ENCODE measurements around the gene LTBP1. TPM values are rescaled to one million over a fixed set of nuclear protein-coding genes. Genes with fewer than 3 reads are reported as not detected.

Gene LTBP1
- total RNA-seq, 1 donor from 2014 or later, result 36.0 TPM

GRCh38 chr2:32930436-32930835 is 16.3 kb upstream of the LTBP1 start:
- no peak for TF ChIP-seq CTCF (IDR thresholded peaks at IDR 0.05)
- Histone ChIP-seq H3K27ac (no peak overlapping the region), H3K9me3 (no peaks in the 10 kb centered on the region), H3K27me3 (peaks cover 4% of the 10 kb centered on the region), H3K36me3 (no peaks in the 10 kb centered on the region), H3K4me1 (no peaks in the 10 kb centered on the region), H3K4me3 (no peak overlapping the region)
- intact Hi-C loops (cut with DNase I), result no loop called here
- DNase-seq (no peak), ATAC-seq (no peak)

DNA sequence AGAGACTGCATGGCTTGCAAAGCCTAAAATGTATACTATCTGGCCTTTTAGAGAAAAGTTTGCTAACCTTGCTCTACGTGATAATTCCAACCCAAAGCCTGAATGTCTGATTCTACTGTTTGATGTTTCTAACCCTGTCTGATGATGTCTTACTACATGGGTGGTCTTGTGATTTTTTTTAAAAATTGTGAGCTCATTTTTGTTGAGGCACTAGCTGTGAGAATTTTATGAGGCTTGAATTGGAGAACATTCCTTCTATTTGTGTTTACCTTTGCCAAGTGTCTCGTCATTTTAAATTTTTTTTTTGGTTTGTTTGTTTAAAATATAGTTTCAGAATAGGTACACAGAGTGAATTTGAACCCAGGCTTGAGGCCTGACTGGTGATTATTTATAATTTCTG is 15.2 kb upstream of the LTBP1 start:
- no peak for TF ChIP-seq CTCF (IDR thresholded peaks at IDR 0.05)
- peaks cover 4% of the 10 kb centered on the region for H3K27me3 ChIP-seq
- no peaks in the 10 kb centered on the region for H3K4me1 ChIP-seq
- ATAC-seq (no peak), DNase-seq (no peak)
- no peaks in the 10 kb centered on the region for H3K36me3 ChIP-seq
- no peak overlapping the region for H3K4me3 ChIP-seq
- intact Hi-C loops (cut with DNase I), result no loop called here
- no peaks in the 10 kb centered on the region for H3K9me3 ChIP-seq
- no peak overlapping the region for H3K27ac ChIP-seq

- Histone ChIP-seq H3K27ac (no peak overlapping the region), H3K9me3 (no peaks in the 10 kb centered on the region), H3K36me3 (no peaks in the 10 kb centered on the region), H3K27me3 (peaks cover 4% of the 10 kb centered on the region), H3K4me3 (no peak overlapping the region), H3K4me1 (no peaks in the 10 kb centered on the region)
- no peak for ATAC-seq
- intact Hi-C loops (cut with DNase I), result no loop called here
- TF ChIP-seq CTCF (IDR thresholded peaks at IDR 0.05), result no peak
- no peak for DNase-seq
These were observed 14.6 kb upstream of the LTBP1 start for GRCh38 chr2:32931945-32932709.

- Histone ChIP-seq H3K4me3 (no peak overlapping the region), H3K36me3 (no peaks in the 10 kb centered on the region), H3K9me3 (no peaks in the 10 kb centered on the region), H3K27me3 (peaks cover 4% of the 10 kb centered on the region), H3K27ac (no peak overlapping the region), H3K4me1 (no peaks in the 10 kb centered on the region)
- intact Hi-C loops (cut with DNase I), result no loop called here
- no peak for DNase-seq
- TF ChIP-seq CTCF (IDR thresholded peaks at IDR 0.05), result no peak
- no peak for ATAC-seq
These were observed 13.7 kb upstream of the LTBP1 start for GRCh38 chr2:32932825-32933755.

GRCh38 chr2:32933756-32934095 is 13.0 kb upstream of the LTBP1 start:
- DNase-seq (no peak), ATAC-seq (no peak)
- no peaks in the 10 kb centered on the region for H3K4me1 ChIP-seq
- H3K9me3 ChIP-seq, result no peaks in the 10 kb centered on the region
- intact Hi-C loops (cut with DNase I), result no loop called here
- no peak for TF ChIP-seq CTCF (IDR thresholded peaks at IDR 0.05)
- no peaks in the 10 kb centered on the region for H3K36me3 ChIP-seq
- H3K4me3 ChIP-seq, result no peak overlapping the region
- no peaks in the 10 kb centered on the region for H3K27me3 ChIP-seq
- no peak overlapping the region for H3K27ac ChIP-seq
